CD4-positive, alpha-beta T cell (primary cell): ENCODE results near the gene EZH1. TPM values are rescaled to one million over a fixed set of nuclear protein-coding genes. Genes with fewer than 3 reads are reported as not detected.
A peak's percentile ranks its signal among the peaks of the same experiment; 100 is the strongest.

Experiments used
- ATAC-seq: fragments of 200-7000 bp; cut with Tn5 transposase; one replicate; pipeline ENCODE4 v1.10.0; 2022; ENCODE audit warnings: mild to moderate bottlenecking; ENCODE audit not compliant: poor library complexity
- CTCF ChIA-PET: fragments of 350-600 bp; sonication (Branson Sonifier 250); formaldehyde crosslinking; loops from one replicate; lab custom pipeline; 2021; ENCODE audit warnings: antibody characterized with exemption, inconsistent platforms; lab: Charles Lee
- POLR2A ChIA-PET: fragments of 350-600 bp; sonication (Branson Sonifier 250); formaldehyde crosslinking; loops from one replicate; lab custom pipeline; 2021; ENCODE audit warnings: antibody characterized with exemption, inconsistent platforms; lab: Charles Lee
- DNase-seq, 14 experiments: peaks; one replicate each; pipeline ENCODE4 v3.0.0-alpha.2; 2013 to 2020; ENCODE audit warnings: mixed read lengths in 2 of 14
- H3K27ac ChIP-seq, 2 donors: one replicate each; pipeline versions ENCODE4 v1.5.1 to v1.7.0; 2013; ENCODE audit warnings: low read length in 2 of 2, low read depth in 1 of 2, mild to moderate bottlenecking in 1 of 2
- H3K27me3 ChIP-seq, 2 experiments: 1 replicate in 1 of 2; 2 replicates in 1 of 2; pipeline versions ENCODE4 v1.6.1 to v1.7.0; 2013; ENCODE audit warnings: low read length in 2 of 2, control low read depth in 1 of 2, mild to moderate bottlenecking in 1 of 2, moderate library complexity in 1 of 2; ENCODE audit not compliant: insufficient read depth in 2 of 2, control insufficient read depth in 1 of 2
- H3K36me3 ChIP-seq: one replicate; pipeline ENCODE4 v1.6.1; 2013; ENCODE audit warnings: low read length, control low read depth; ENCODE audit not compliant: insufficient read depth
- H3K4me1 ChIP-seq: one replicate; pipeline ENCODE4 v1.6.1; 2013; ENCODE audit warnings: low read length, control low read depth; ENCODE audit not compliant: insufficient read depth
- H3K4me3 ChIP-seq: one replicate; pipeline ENCODE4 v1.5.1; 2013; ENCODE audit warnings: mild to moderate bottlenecking, low read length, moderate library complexity
- H3K9me3 ChIP-seq, 2 experiments: 1 replicate in 1 of 2; 2 replicates in 1 of 2; pipeline versions ENCODE4 v1.6.1 to v1.7.0; 2013; ENCODE audit warnings: low read length in 2 of 2, mild to moderate bottlenecking in 2 of 2, control low read depth in 1 of 2, moderate library complexity in 1 of 2; ENCODE audit not compliant: control insufficient read depth in 1 of 2, insufficient read depth in 1 of 2
- H3K27ac Mint-ChIP-seq: one replicate; pipeline ENCODE4 v1.8.0; 2020; ENCODE audit warnings: mixed read lengths
- H3K27me3 Mint-ChIP-seq: one replicate; pipeline ENCODE4 v1.8.0; 2021; ENCODE audit warnings: mixed read lengths
- H3K36me3 Mint-ChIP-seq: one replicate; pipeline ENCODE4 v1.8.0; 2021; ENCODE audit warnings: low read depth, mixed read lengths
- H3K4me1 Mint-ChIP-seq: one replicate; pipeline ENCODE4 v1.8.0; 2021; ENCODE audit warnings: low read depth, mixed read lengths
- H3K4me3 Mint-ChIP-seq: one replicate; pipeline ENCODE4 v1.8.0; 2020; ENCODE audit warnings: mild to moderate bottlenecking, mixed read lengths
- H3K9me3 Mint-ChIP-seq: one replicate; pipeline ENCODE4 v1.8.0; 2020; ENCODE audit warnings: mixed read lengths
- CTCF ChIP-seq: fragments of 200-600 bp; IDR thresholded peaks from one replicate; pipeline ENCODE4 v1.8.0; 2022; ENCODE audit warnings: antibody characterized with exemption, mild to moderate bottlenecking
- intact Hi-C, 2 experiments: fragments of 100-400 bp; cut with DNase I in 1 of 2; cut with micrococcal nuclease in 1 of 2; formaldehyde crosslinking; loops; one replicate each; pipeline versions ENCODE4 v1.15.1 to v1.9.0; 2023 to 2025; cut with DNase I, micrococcal nuclease
- total RNA-seq, 174 experiments: library from RNA in 2 of 174; stranded (reverse) in 2 of 174; gene quantifications; one replicate each; pipeline ENCODE4 v1.2.3 and lab custom pipeline; 2021 to 2026

EZH1 gene
- total RNA-seq, 2 experiments from 2014 or later, result 73.3 to 76.1 TPM

- Mint-ChIP-seq H3K4me3 (peak overlapping the region; percentile 93), H3K27ac (peak overlapping the region; percentile 79), H3K36me3 (no peaks in the 10 kb centered on the region), H3K4me1 (peaks cover 66% of the 10 kb centered on the region), H3K9me3 (no peaks in the 10 kb centered on the region), H3K27me3 (peaks cover 58% of the 10 kb centered on the region)
- intact Hi-C loops, result loop anchor here (1.0 to 10.0 kb wide), 4 partner anchors 69 to 1447 kb away; partner anchors contain the start of genes RETREG3 (in 2 of the 2), TUBG1 (in 2 of the 2) and HDAC5 (in 1 of the 2)
- no peak overlapping the region for H3K27ac ChIP-seq
- no peak for TF ChIP-seq CTCF
- H3K4me1 ChIP-seq, result peaks cover 89% of the 10 kb centered on the region
- peaks cover 54 to 61% of the 10 kb centered on the region in 2 experiments for H3K27me3 ChIP-seq
- ATAC-seq (peak; percentile 8), DNase-seq (peak; percentile 41 to 82 (median 62))
- ChIA-PET POLR2A (interaction anchor here (0.6 to 4.3 kb wide), 6 partner anchors 20 to 638 kb away, joined by 3 to 22 read pairs (median 3); partner anchors contain the start of genes PSMC3IP, RETREG3, RPL27 and TUBG1), CTCF (interaction anchor here (1.7 to 2.7 kb wide), 2 partner anchors 9 to 100 kb away, joined by 5 to 10 read pairs; partner anchors contain the start of gene PSMC3IP)
- H3K36me3 ChIP-seq, result no peaks in the 10 kb centered on the region
- H3K4me3 ChIP-seq, result peak overlapping the region; percentile 61
- H3K9me3 ChIP-seq, result peaks cover 0 to 24% of the 10 kb centered on the region in 2 experiments
Observed at GRCh38 chr17:42677921-42678781, 66.7 kb downstream of the EZH1 start.

DNA sequence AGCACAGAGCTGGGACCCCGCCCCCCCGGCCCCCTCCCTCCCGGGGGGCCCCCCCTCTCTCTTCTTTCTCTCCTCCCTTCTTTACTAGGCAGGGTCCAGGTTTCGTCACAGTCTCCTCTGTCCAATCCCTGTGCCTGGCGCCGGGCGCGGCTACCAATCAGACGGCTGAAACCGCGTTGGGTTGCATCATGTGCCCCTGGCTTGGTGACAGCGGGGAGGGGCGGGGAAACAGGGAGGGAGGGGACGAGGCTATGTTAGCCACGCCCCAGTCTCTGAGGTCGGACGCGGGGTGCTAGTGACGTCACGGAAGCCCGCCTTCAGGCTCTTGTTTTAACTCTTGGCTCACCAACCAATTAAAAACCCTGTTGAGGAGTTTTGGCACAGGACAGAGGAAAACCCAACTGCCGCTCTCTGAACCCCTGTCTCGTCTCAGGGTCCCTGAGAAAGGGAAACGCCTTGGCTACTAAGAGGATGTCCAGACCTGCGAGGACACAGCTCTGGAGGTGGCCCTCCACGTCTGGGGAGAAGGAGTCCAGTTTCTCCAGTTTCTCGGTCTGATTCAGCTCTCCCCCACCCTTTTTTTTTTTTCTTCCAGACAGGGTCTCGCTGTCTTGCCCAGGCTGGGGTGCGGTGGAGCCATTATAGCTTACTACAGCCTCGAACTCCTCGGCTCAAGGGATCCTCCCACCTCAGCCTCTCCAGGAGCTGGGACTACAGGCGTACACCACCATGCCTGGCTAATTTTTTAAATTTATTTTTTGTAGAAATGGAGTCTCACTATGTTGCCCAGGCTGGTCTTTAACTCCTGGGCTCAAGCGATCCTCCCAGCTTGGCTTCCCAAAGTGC is 67.6 kb downstream of the EZH1 start:
- no peak overlapping the region for H3K27ac ChIP-seq
- peaks cover 0 to 24% of the 10 kb centered on the region in 2 experiments for H3K9me3 ChIP-seq
- CTCF ChIA-PET, result interaction anchor here (2.7 kb wide), 1 partner anchor 99 kb away, joined by 10 read pairs; the partner anchor contains the start of gene PSMC3IP
- H3K4me1 ChIP-seq, result peaks cover 79% of the 10 kb centered on the region
- H3K4me3 ChIP-seq, result peak overlapping the region; percentile 61
- peaks cover 58 to 62% of the 10 kb centered on the region in 2 experiments for H3K27me3 ChIP-seq
- no peaks in the 10 kb centered on the region for H3K36me3 ChIP-seq
- Mint-ChIP-seq H3K27me3 (peaks cover 55% of the 10 kb centered on the region), H3K4me3 (peak overlapping the region; percentile 93), H3K4me1 (peaks cover 57% of the 10 kb centered on the region), H3K9me3 (no peaks in the 10 kb centered on the region), H3K27ac (peak overlapping the region; percentile 79), H3K36me3 (no peaks in the 10 kb centered on the region)
- DNase-seq (peak; percentile 92 to 99 (median 97)), ATAC-seq (peak; percentile 85)
- no peak for TF ChIP-seq CTCF
- POLR2A ChIA-PET, result interaction anchor here (0.8 to 4.3 kb wide), 7 partner anchors 18 to 347 kb away, joined by 3 to 22 read pairs (median 3); partner anchors contain the start of genes PSMC3IP, RETREG3, RND2 and TUBG1
- intact Hi-C loops, result loop anchor here in 1 of 2 experiments (1.0 to 10.0 kb wide), 2 partner anchors 68 to 1448 kb away; partner anchors contain the start of genes HDAC5, RETREG3 and TUBG1
